ENCODE data around the gene PRKCE.

DNA sequence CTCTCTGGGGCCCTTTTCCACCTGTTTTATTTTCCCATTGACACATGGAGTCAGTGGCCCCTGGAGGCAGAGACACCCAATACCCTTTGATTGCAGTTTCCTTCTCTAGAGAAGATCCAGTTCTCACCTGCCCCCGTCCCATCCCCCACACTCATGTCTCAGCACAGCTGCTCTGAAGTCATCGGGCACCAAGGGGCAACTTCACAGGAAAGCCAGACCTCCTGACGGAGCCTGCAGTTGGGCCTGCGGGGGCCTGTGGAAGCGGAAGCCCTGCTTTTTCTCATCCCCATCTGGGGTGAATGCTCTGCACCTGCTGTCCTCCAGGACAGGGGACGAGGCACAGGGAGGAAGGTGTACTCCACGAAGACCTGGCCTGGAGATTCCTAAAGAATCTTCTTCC, 337.4 kb downstream of the PRKCE start:
- TF ChIP-seq EZH2 (IDR thresholded peaks at IDR 0.05; ENCODE audit: borderline replicate concordance, low read depth, low read length, severe bottlenecking) = no peak
- TF ChIP-seq, protein P1, sequence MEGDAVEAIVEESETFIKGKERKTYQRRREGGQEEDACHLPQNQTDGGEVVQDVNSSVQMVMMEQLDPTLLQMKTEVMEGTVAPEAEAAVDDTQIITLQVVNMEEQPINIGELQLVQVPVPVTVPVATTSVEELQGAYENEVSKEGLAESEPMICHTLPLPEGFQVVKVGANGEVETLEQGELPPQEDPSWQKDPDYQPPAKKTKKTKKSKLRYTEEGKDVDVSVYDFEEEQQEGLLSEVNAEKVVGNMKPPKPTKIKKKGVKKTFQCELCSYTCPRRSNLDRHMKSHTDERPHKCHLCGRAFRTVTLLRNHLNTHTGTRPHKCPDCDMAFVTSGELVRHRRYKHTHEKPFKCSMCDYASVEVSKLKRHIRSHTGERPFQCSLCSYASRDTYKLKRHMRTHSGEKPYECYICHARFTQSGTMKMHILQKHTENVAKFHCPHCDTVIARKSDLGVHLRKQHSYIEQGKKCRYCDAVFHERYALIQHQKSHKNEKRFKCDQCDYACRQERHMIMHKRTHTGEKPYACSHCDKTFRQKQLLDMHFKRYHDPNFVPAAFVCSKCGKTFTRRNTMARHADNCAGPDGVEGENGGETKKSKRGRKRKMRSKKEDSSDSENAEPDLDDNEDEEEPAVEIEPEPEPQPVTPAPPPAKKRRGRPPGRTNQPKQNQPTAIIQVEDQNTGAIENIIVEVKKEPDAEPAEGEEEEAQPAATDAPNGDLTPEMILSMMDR (IDR thresholded peaks at IDR 0.05; ENCODE audit: extremely low read depth in 1 of 2, insufficient read depth in 1 of 2, low read depth in 1 of 2, low read length in 2 of 2) = no peak
